Measurements from ENCODE around the gene OR5K3.

The OR5K3 gene

GRCh38 chr3:98404010-98404409, 13.5 kb downstream of the OR5K3 start:
- Histone ChIP-seq H3K9ac (ENCODE audit: low read length) (no peak overlapping the region), H3F3A (ENCODE audit: insufficient read depth) (no peaks in the 10 kb centered on the region), H4K20me1 (ENCODE audit: low read depth, low read length) (no peaks in the 10 kb centered on the region), H2AFZ (ENCODE audit: low read depth, low read length, severe bottlenecking) (no peak overlapping the region), H3K36me3 (ENCODE audit: low read length) (no peaks in the 10 kb centered on the region), H3K4me2 (ENCODE audit: low read depth, low read length, poor library complexity, severe bottlenecking) (no peak overlapping the region), H3K27ac (ENCODE audit: low read depth, low read length) (no peak overlapping the region), H3K9me3 (ENCODE audit: insufficient read depth, low read length) (0 out of 2 replicates have a peak, but pooled peaks cover 5% of the 10 kb centered on the region), H3K4me3 (ENCODE audit: insufficient read depth, low read length, poor library complexity, severe bottlenecking) (no peak overlapping the region), H3K27me3 (ENCODE audit: low read length) (no peaks in the 10 kb centered on the region), H3K9me2 (replicated peaks; ENCODE audit: insufficient read depth, low read length) (no peaks in the 10 kb centered on the region), H3K79me2 (ENCODE audit: insufficient read depth, low read length) (no peaks in the 10 kb centered on the region)
- no peak for TF ChIP-seq CTCF (IDR thresholded peaks at IDR 0.05; ENCODE audit: insufficient read depth, low read length, poor library complexity, severe bottlenecking)
- no peak for TF ChIP-seq EZH2phosphoT487 (conservative IDR thresholded peaks at IDR 0.05; ENCODE audit: low read length)

- Histone ChIP-seq H3K27ac (ENCODE audit: low read depth, low read length) (no peak overlapping the region), H3K9ac (ENCODE audit: low read length) (no peak overlapping the region), H3K9me3 (ENCODE audit: insufficient read depth, low read length) (0 out of 2 replicates have a peak, but pooled peaks cover 5% of the 10 kb centered on the region), H3K4me3 (ENCODE audit: insufficient read depth, low read length, poor library complexity, severe bottlenecking) (no peak overlapping the region), H4K20me1 (ENCODE audit: low read depth, low read length) (no peaks in the 10 kb centered on the region), H3F3A (ENCODE audit: insufficient read depth) (no peaks in the 10 kb centered on the region), H3K79me2 (ENCODE audit: insufficient read depth, low read length) (no peaks in the 10 kb centered on the region), H3K27me3 (ENCODE audit: low read length) (no peaks in the 10 kb centered on the region), H3K9me2 (replicated peaks; ENCODE audit: insufficient read depth, low read length) (no peaks in the 10 kb centered on the region), H2AFZ (ENCODE audit: low read depth, low read length, severe bottlenecking) (no peak overlapping the region), H3K36me3 (ENCODE audit: low read length) (no peaks in the 10 kb centered on the region), H3K4me2 (ENCODE audit: low read depth, low read length, poor library complexity, severe bottlenecking) (peak overlapping the region; percentile 14)
- no peak for TF ChIP-seq EZH2phosphoT487 (conservative IDR thresholded peaks at IDR 0.05; ENCODE audit: low read length)
- TF ChIP-seq CTCF (IDR thresholded peaks at IDR 0.05; ENCODE audit: insufficient read depth, low read length, poor library complexity, severe bottlenecking) = no peak
Observed at GRCh38 chr3:98406034-98406433, 15.6 kb downstream of the OR5K3 start.

- Histone ChIP-seq H3K27me3 (ENCODE audit: low read length) (no peaks in the 10 kb centered on the region), H3K9me3 (ENCODE audit: insufficient read depth, low read length) (peaks cover 18% of the 10 kb centered on the region; the same call in 1 of the 2 replicates), H3F3A (ENCODE audit: insufficient read depth) (no peaks in the 10 kb centered on the region), H4K20me1 (ENCODE audit: low read depth, low read length) (no peaks in the 10 kb centered on the region), H3K27ac (ENCODE audit: low read depth, low read length) (no peak overlapping the region), H3K36me3 (ENCODE audit: low read length) (no peaks in the 10 kb centered on the region), H3K4me3 (ENCODE audit: insufficient read depth, low read length, poor library complexity, severe bottlenecking) (no peak overlapping the region), H3K9ac (ENCODE audit: low read length) (no peak overlapping the region), H2AFZ (ENCODE audit: low read depth, low read length, severe bottlenecking) (no peak overlapping the region), H3K79me2 (ENCODE audit: insufficient read depth, low read length) (no peaks in the 10 kb centered on the region), H3K4me2 (ENCODE audit: low read depth, low read length, poor library complexity, severe bottlenecking) (no peak overlapping the region), H3K9me2 (replicated peaks; ENCODE audit: insufficient read depth, low read length) (no peaks in the 10 kb centered on the region)
- no peak for TF ChIP-seq CTCF (IDR thresholded peaks at IDR 0.05; ENCODE audit: insufficient read depth, low read length, poor library complexity, severe bottlenecking)
- TF ChIP-seq EZH2phosphoT487 (conservative IDR thresholded peaks at IDR 0.05; ENCODE audit: low read length) = no peak
Observed at GRCh38 chr3:98432575-98432974, 42.1 kb downstream of the OR5K3 start.

All from SU-DHL-6 (cell line).